ENCODE results near the gene DNAJB7.
"Not testable (repeated sequence)": the region's sequence is repeated elsewhere in the genome, so short reads cannot be mapped to it uniquely, and the experiment has no call there.

The DNAJB7 gene

GRCh38 chr22:40862013-40862412 is at the start of gene DNAJB7:
DNAJB7 (minus strand) TSS chr22:40862113; CDS start chr22:40861994, 119 bp downstream.
- Histone ChIP-seq H3K4me1 (ENCODE audit: control insufficient read depth, insufficient read depth, low read length) (peaks cover 3% of the 10 kb centered on the region), H3K36me3 (ENCODE audit: control insufficient read depth, insufficient read depth, low read length) (peaks cover 2% of the 10 kb centered on the region), H3K27me3 (ENCODE audit: control insufficient read depth, insufficient read depth, low read length) (no peaks in the 10 kb centered on the region), H3K27ac (ENCODE audit: low read depth, low read length) (no peak within 1 kb of the TSS), H3K4me3 (ENCODE audit: low read length) (no peak within 1 kb of the TSS), H3K9ac (ENCODE audit: low read length) (no peak within 1 kb of the TSS)

GRCh38 chr22:40908895-40909294 is 47.0 kb upstream of the DNAJB7 start:
- H3K27ac ChIP-seq (ENCODE audit: low read depth, low read length): no peak overlapping the region
- no peak overlapping the region for H3K4me3 ChIP-seq (ENCODE audit: low read length)
- no peaks in the 10 kb centered on the region for H3K27me3 ChIP-seq (ENCODE audit: control insufficient read depth, insufficient read depth, low read length)
- no peaks in the 10 kb centered on the region for H3K4me1 ChIP-seq (ENCODE audit: control insufficient read depth, insufficient read depth, low read length)
- H3K36me3 ChIP-seq (ENCODE audit: control insufficient read depth, insufficient read depth, low read length): peaks cover 10% of the 10 kb centered on the region
- H3K9ac ChIP-seq (ENCODE audit: low read length): no peak overlapping the region

GRCh38 chr22:40904101-40904500 is 42.2 kb upstream of the DNAJB7 start:
- Histone ChIP-seq H3K9ac (ENCODE audit: low read length) (no peak overlapping the region), H3K27ac (ENCODE audit: low read depth, low read length) (no peak overlapping the region), H3K4me1 (ENCODE audit: control insufficient read depth, insufficient read depth, low read length) (no peaks in the 10 kb centered on the region), H3K36me3 (ENCODE audit: control insufficient read depth, insufficient read depth, low read length) (peaks cover 7% of the 10 kb centered on the region), H3K4me3 (ENCODE audit: low read length) (no peak overlapping the region), H3K27me3 (ENCODE audit: control insufficient read depth, insufficient read depth, low read length) (no peaks in the 10 kb centered on the region)

- no peaks in the 10 kb centered on the region for H3K27me3 ChIP-seq (ENCODE audit: control insufficient read depth, insufficient read depth, low read length)
- no peak overlapping the region for H3K9ac ChIP-seq (ENCODE audit: low read length)
- no peak overlapping the region for H3K4me3 ChIP-seq (ENCODE audit: low read length)
- no peaks in the 10 kb centered on the region for H3K4me1 ChIP-seq (ENCODE audit: control insufficient read depth, insufficient read depth, low read length)
- no peaks in the 10 kb centered on the region for H3K36me3 ChIP-seq (ENCODE audit: control insufficient read depth, insufficient read depth, low read length)
- no peak overlapping the region for H3K27ac ChIP-seq (ENCODE audit: low read depth, low read length)
Measured at GRCh38 chr22:40898850-40899357, 37.0 kb upstream of the DNAJB7 start.

- Histone ChIP-seq H3K4me1 (ENCODE audit: control insufficient read depth, insufficient read depth, low read length) (no peaks in the 10 kb centered on the region), H3K27ac (ENCODE audit: low read depth, low read length) (no peak overlapping the region), H3K4me3 (ENCODE audit: low read length) (no peak overlapping the region), H3K27me3 (ENCODE audit: control insufficient read depth, insufficient read depth, low read length) (no peaks in the 10 kb centered on the region), H3K36me3 (ENCODE audit: control insufficient read depth, insufficient read depth, low read length) (no peaks in the 10 kb centered on the region), H3K9ac (ENCODE audit: low read length) (no peak overlapping the region)
Measured at GRCh38 chr22:40894417-40894816, 32.5 kb upstream of the DNAJB7 start.

- Histone ChIP-seq H3K36me3 (ENCODE audit: control insufficient read depth, insufficient read depth, low read length) (peaks cover 3% of the 10 kb centered on the region), H3K27ac (ENCODE audit: low read depth, low read length) (no peak overlapping the region), H3K9ac (ENCODE audit: low read length) (no peak overlapping the region), H3K4me1 (ENCODE audit: control insufficient read depth, insufficient read depth, low read length) (no peaks in the 10 kb centered on the region), H3K4me3 (ENCODE audit: low read length) (no peak overlapping the region), H3K27me3 (ENCODE audit: control insufficient read depth, insufficient read depth, low read length) (no peaks in the 10 kb centered on the region)
Measured at GRCh38 chr22:40890881-40891280, 29.0 kb upstream of the DNAJB7 start.

- Histone ChIP-seq H3K36me3 (ENCODE audit: control insufficient read depth, insufficient read depth, low read length) (peaks cover 3% of the 10 kb centered on the region), H3K27ac (ENCODE audit: low read depth, low read length) (no peak overlapping the region), H3K4me1 (ENCODE audit: control insufficient read depth, insufficient read depth, low read length) (no peaks in the 10 kb centered on the region), H3K27me3 (ENCODE audit: control insufficient read depth, insufficient read depth, low read length) (no peaks in the 10 kb centered on the region), H3K9ac (ENCODE audit: low read length) (no peak overlapping the region), H3K4me3 (ENCODE audit: low read length) (no peak overlapping the region)
Measured at GRCh38 chr22:40889116-40889515, 27.2 kb upstream of the DNAJB7 start.

- Histone ChIP-seq H3K9ac (ENCODE audit: low read length) (no peak overlapping the region), H3K4me1 (ENCODE audit: control insufficient read depth, insufficient read depth, low read length) (no peaks in the 10 kb centered on the region), H3K27ac (ENCODE audit: low read depth, low read length) (no peak overlapping the region), H3K27me3 (ENCODE audit: control insufficient read depth, insufficient read depth, low read length) (no peaks in the 10 kb centered on the region), H3K36me3 (ENCODE audit: control insufficient read depth, insufficient read depth, low read length) (no peaks in the 10 kb centered on the region), H3K4me3 (ENCODE audit: low read length) (no peak overlapping the region)
Measured at GRCh38 chr22:40878922-40879321, 17.0 kb upstream of the DNAJB7 start.

- H3K27ac ChIP-seq (ENCODE audit: low read depth, low read length): no peak overlapping the region
- no peaks in the 10 kb centered on the region for H3K27me3 ChIP-seq (ENCODE audit: control insufficient read depth, insufficient read depth, low read length)
- no peaks in the 10 kb centered on the region for H3K4me1 ChIP-seq (ENCODE audit: control insufficient read depth, insufficient read depth, low read length)
- H3K9ac ChIP-seq (ENCODE audit: low read length): no peak overlapping the region
- no peaks in the 10 kb centered on the region for H3K36me3 ChIP-seq (ENCODE audit: control insufficient read depth, insufficient read depth, low read length)
- no peak overlapping the region for H3K4me3 ChIP-seq (ENCODE audit: low read length)
Measured at GRCh38 chr22:40877488-40877887, 15.6 kb upstream of the DNAJB7 start.

GRCh38 chr22:40876907-40877306 is 15.0 kb upstream of the DNAJB7 start:
- Histone ChIP-seq H3K36me3 (ENCODE audit: control insufficient read depth, insufficient read depth, low read length) (no peaks in the 10 kb centered on the region), H3K27ac (ENCODE audit: low read depth, low read length) (no peak overlapping the region), H3K9ac (ENCODE audit: low read length) (no peak overlapping the region), H3K4me1 (ENCODE audit: control insufficient read depth, insufficient read depth, low read length) (no peaks in the 10 kb centered on the region), H3K4me3 (ENCODE audit: low read length) (no peak overlapping the region), H3K27me3 (ENCODE audit: control insufficient read depth, insufficient read depth, low read length) (no peaks in the 10 kb centered on the region)

- Histone ChIP-seq H3K4me3 (ENCODE audit: low read length) (no peak overlapping the region), H3K36me3 (ENCODE audit: control insufficient read depth, insufficient read depth, low read length) (no peaks in the 10 kb centered on the region), H3K9ac (ENCODE audit: low read length) (no peak overlapping the region), H3K4me1 (ENCODE audit: control insufficient read depth, insufficient read depth, low read length) (no peaks in the 10 kb centered on the region), H3K27me3 (ENCODE audit: control insufficient read depth, insufficient read depth, low read length) (no peaks in the 10 kb centered on the region), H3K27ac (ENCODE audit: low read depth, low read length) (no peak overlapping the region)
Measured at GRCh38 chr22:40875111-40875510, 13.2 kb upstream of the DNAJB7 start.

GRCh38 chr22:40874016-40874415 is 12.1 kb upstream of the DNAJB7 start:
- no peaks in the 10 kb centered on the region for H3K36me3 ChIP-seq (ENCODE audit: control insufficient read depth, insufficient read depth, low read length)
- H3K9ac ChIP-seq (ENCODE audit: low read length): no peak overlapping the region
- H3K4me3 ChIP-seq (ENCODE audit: low read length): no peak overlapping the region

GRCh38 chr22:40868379-40868778 is 6.5 kb upstream of the DNAJB7 start:
- not testable (repeated sequence) for H3K36me3 ChIP-seq (ENCODE audit: control insufficient read depth, insufficient read depth, low read length); H3K27me3 ChIP-seq (ENCODE audit: control insufficient read depth, insufficient read depth, low read length); H3K9ac ChIP-seq (ENCODE audit: low read length); H3K4me3 ChIP-seq (ENCODE audit: low read length); H3K4me1 ChIP-seq (ENCODE audit: control insufficient read depth, insufficient read depth, low read length); H3K27ac ChIP-seq (ENCODE audit: low read depth, low read length)

More at GRCh38 chr22:40874016-40874415, 12.1 kb upstream of the DNAJB7 start:
- Histone ChIP-seq H3K27me3 (ENCODE audit: control insufficient read depth, insufficient read depth, low read length) (no peaks in the 10 kb centered on the region), H3K4me1 (ENCODE audit: control insufficient read depth, insufficient read depth, low read length) (no peaks in the 10 kb centered on the region), H3K27ac (ENCODE audit: low read depth, low read length) (no peak overlapping the region)

All from rectal smooth muscle tissue (tissue), 1 donor.